ENCODE data around the gene MGA.

DNA sequence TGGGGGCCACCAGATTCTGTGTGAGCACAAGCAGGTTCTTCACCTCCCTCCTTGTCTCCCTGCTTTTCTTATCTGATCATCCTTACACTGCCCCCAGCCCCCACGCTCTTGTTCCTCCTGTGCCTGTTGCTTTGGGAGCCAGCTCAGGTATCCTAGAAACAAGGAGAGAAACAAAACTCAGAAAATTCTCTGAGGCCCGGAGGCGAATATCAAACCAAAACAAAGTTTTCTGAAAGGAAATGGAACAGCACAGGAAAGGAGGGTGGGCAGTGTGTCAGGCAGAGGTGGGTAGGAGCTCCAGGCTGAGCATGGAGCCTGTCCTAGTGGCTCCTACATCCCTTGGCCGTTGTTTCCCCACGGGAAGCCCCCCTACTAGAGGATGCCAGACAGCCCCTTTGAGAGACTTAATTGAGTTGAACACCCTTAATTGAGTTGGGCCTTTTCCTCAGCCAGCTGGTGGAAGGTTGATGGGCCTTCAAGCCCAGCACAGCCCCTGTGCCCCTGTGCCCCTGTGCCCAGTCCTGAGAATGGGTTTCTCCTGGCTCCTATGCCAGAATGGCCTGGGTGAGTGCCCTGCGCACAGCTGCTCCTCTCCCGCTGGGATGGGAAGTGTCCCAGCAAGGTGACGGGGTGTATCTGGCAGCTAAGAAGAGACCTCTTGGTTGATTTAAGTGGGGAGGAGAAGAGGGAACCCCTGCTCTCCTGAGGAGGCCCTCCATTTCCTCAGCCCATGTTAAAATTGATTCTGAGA lies 144.9 kb downstream of the MGA start:
- TF ChIP-seq POLR2A (IDR thresholded peaks at IDR 0.05; ENCODE audit: low read length) (no peak), GATA1 (IDR thresholded peaks at IDR 0.05; ENCODE audit: low read depth, low read length) (no peak)
